GM12878 (cell line): ENCODE measurements around the gene FBXL7. TPM values are rescaled to one million over a fixed set of nuclear protein-coding genes. Genes with fewer than 3 reads are reported as not detected.

Experiments used
- ATAC-seq: fragments of 200-7000 bp; cut with Tn5 transposase; 3 replicates; pipeline ENCODE4 v1.9.1; 2020; ENCODE audit warnings: mild to moderate bottlenecking, moderate library complexity
- BruUV-seq: library from RNA; stranded (reverse); fragments of 400-500 nt; replicated peaks from 2 replicates; lab custom pipeline; 2021; lab: Mats Ljungman, UMichigan
- CTCF ChIA-PET: fragments of 300-600 bp; sonication (Branson Sonifier 250); formaldehyde crosslinking; extraction: SDS; loops from one replicate; lab custom pipeline; 2021; ENCODE audit warnings: inconsistent platforms; lab: Yijun Ruan, JAX
- POLR2A ChIA-PET: fragments of 350-600 bp; formaldehyde crosslinking; extraction: SDS; loops from one replicate; lab custom pipeline; 2021; ENCODE audit warnings: inconsistent platforms; lab: Charles Lee
- RAD21 ChIA-PET: fragments of 300-600 bp; sonication (Branson Sonifier 250); formaldehyde crosslinking; loops from one replicate; lab custom pipeline; 2023; ENCODE audit warnings: antibody characterized with exemption; ENCODE audit not compliant: unreplicated experiment; lab: Charles Lee
- SMC1A ChIA-PET: fragments of 300-600 bp; sonication (Branson Sonifier 250); formaldehyde crosslinking; loops from one replicate; lab custom pipeline; 2023; ENCODE audit not compliant: unreplicated experiment, uncharacterized antibody; lab: Charles Lee
- DNase-seq: peaks from one replicate; pipeline ENCODE4 v3.0.0-alpha.2; 2011; ENCODE audit warnings: low read depth, low spot score
- FAIRE-seq: peaks from 3 replicates; lab custom pipeline; 2011; peaks lifted over from hg19 to GRCh38; lab: Jason Lieb, UNC
- H2AFZ ChIP-seq: 2 replicates; pipeline ENCODE4 v1.6.0; 2011; ENCODE audit warnings: low read depth, low read length, control low read depth; ENCODE audit not compliant: control insufficient read depth
- H3K27ac ChIP-seq: 2 replicates; pipeline ENCODE4 v1.5.1; 2011; ENCODE audit warnings: control low read depth; ENCODE audit not compliant: control insufficient read depth, insufficient read depth
- H3K27me3 ChIP-seq, 2 experiments: replicated peaks in 1 of 2; 2 replicates each; pipeline versions ENCODE4 v1.6.0 to v1.6.1; 2011; ENCODE audit warnings: low read length in 1 of 2; ENCODE audit not compliant: control insufficient read depth in 2 of 2, insufficient read depth in 2 of 2
- H3K36me3 ChIP-seq, 2 experiments: 2 replicates each; pipeline ENCODE4 v1.5.1; 2011; ENCODE audit warnings: low read length in 1 of 2; ENCODE audit not compliant: control insufficient read depth in 2 of 2, insufficient read depth in 2 of 2
- H3K4me1 ChIP-seq: 2 replicates; pipeline ENCODE4 v1.6.1; 2011; ENCODE audit warnings: mild to moderate bottlenecking, low read length, moderate library complexity, mixed read lengths; ENCODE audit not compliant: control insufficient read depth, insufficient read depth
- H3K4me2 ChIP-seq: 2 replicates; pipeline ENCODE4 v1.6.0; 2011; ENCODE audit warnings: control low read depth; ENCODE audit not compliant: control insufficient read depth, insufficient read depth
- H3K4me3 ChIP-seq: fragments of 200-600 bp; sonication (generic); 2 replicates; pipeline ENCODE4 v1.5.1; 2016
- H3K79me2 ChIP-seq: 2 replicates; pipeline ENCODE4 v1.6.0; 2011; ENCODE audit warnings: low read length; ENCODE audit not compliant: control insufficient read depth, insufficient read depth
- H3K9ac ChIP-seq: 2 replicates; pipeline ENCODE4 v1.8.0; 2011; ENCODE audit warnings: low read length, control low read depth, mixed read lengths; ENCODE audit not compliant: control insufficient read depth, insufficient read depth
- H3K9me3 ChIP-seq: replicated peaks from 3 replicates; pipeline ENCODE4 v1.5.1; 2011; ENCODE audit warnings: mild to moderate bottlenecking, low read length; ENCODE audit not compliant: control insufficient read depth, insufficient read depth
- H4K20me1 ChIP-seq: 2 replicates; pipeline ENCODE4 v1.6.0; 2011; ENCODE audit not compliant: control insufficient read depth, insufficient read depth
- CBX5 ChIP-seq: sonication (generic); IDR thresholded peaks from 2 replicates; pipeline ENCODE4 v1.6.1; 2016; ENCODE audit warnings: low read depth, moderate library complexity, mild to moderate bottlenecking, inconsistent platforms
- CEBPB ChIP-seq, 2 experiments: fragments of 150-350 bp in 1 of 2; IDR thresholded peaks; 2 replicates each; pipeline ENCODE4 v1.6.1; 2012 to 2014; ENCODE audit warnings: low read depth in 2 of 2, low read length in 2 of 2, borderline replicate concordance in 1 of 2, inconsistent platforms in 1 of 2
- CHD2 ChIP-seq: IDR thresholded peaks from 2 replicates; pipeline ENCODE4 v1.6.1; 2011; ENCODE audit warnings: low read depth, low read length, improper control_type of control experiment, borderline replicate concordance
- ESRRA ChIP-seq: IDR thresholded peaks from 2 replicates; pipeline ENCODE4 v1.6.1; 2012; ENCODE audit warnings: mild to moderate bottlenecking, low read length, improper control_type of control experiment
- MEF2A ChIP-seq: IDR thresholded peaks from 2 replicates; pipeline ENCODE4 v1.6.1; 2011; ENCODE audit warnings: low read depth, mild to moderate bottlenecking, low read length, moderate library complexity; ENCODE audit not compliant: insufficient read depth
- MTA3 ChIP-seq: IDR thresholded peaks from 2 replicates; pipeline ENCODE4 v1.6.1; 2012; ENCODE audit warnings: low read length, inconsistent platforms, borderline replicate concordance
- NFYB ChIP-seq: IDR thresholded peaks from 2 replicates; pipeline ENCODE4 v1.6.1; 2011; ENCODE audit warnings: low read depth, mild to moderate bottlenecking, low read length, improper control_type of control experiment, moderate library complexity; ENCODE audit not compliant: insufficient read depth
- NR2C1 ChIP-seq: fragments of 450-650 bp; IDR thresholded peaks from 2 replicates; pipeline ENCODE4 v1.6.1; 2017; ENCODE audit warnings: antibody characterized with exemption, mild to moderate bottlenecking, moderate library complexity
- NRF1 ChIP-seq: conservative IDR thresholded peaks from 2 replicates; pipeline ENCODE4 v1.6.1; 2011; ENCODE audit warnings: mild to moderate bottlenecking, low read depth, low read length, improper control_type of control experiment
- PML ChIP-seq: IDR thresholded peaks from 2 replicates; pipeline ENCODE4 v1.6.1; 2012; ENCODE audit warnings: low read length, inconsistent platforms
- RB1 ChIP-seq: fragments of 450-650 bp; formaldehyde crosslinking; IDR thresholded peaks from 2 replicates; pipeline ENCODE4 v1.6.1; 2017; ENCODE audit warnings: mild to moderate bottlenecking, borderline replicate concordance
- RBBP5 ChIP-seq: fragments of 200-600 bp; sonication (generic); conservative IDR thresholded peaks from 2 replicates; pipeline ENCODE4 v1.6.1; 2016
- SREBF1 ChIP-seq: IDR thresholded peaks from 2 replicates; pipeline ENCODE4 v1.6.1; 2012; ENCODE audit warnings: mild to moderate bottlenecking, low read length
- TCF3 ChIP-seq: IDR thresholded peaks from 2 replicates; pipeline ENCODE4 v1.6.1; 2012; ENCODE audit warnings: low read depth, mild to moderate bottlenecking, low read length, borderline replicate concordance; ENCODE audit not compliant: insufficient read depth
- ZNF207 ChIP-seq: fragments of 450-650 bp; IDR thresholded peaks from 2 replicates; pipeline ENCODE4 v1.6.1; 2014; ENCODE audit warnings: antibody characterized with exemption, mild to moderate bottlenecking, borderline replicate concordance
- ZNF24 ChIP-seq: fragments of 450-650 bp; IDR thresholded peaks from 2 replicates; pipeline ENCODE4 v1.6.1; 2017; ENCODE audit warnings: antibody characterized with exemption, mild to moderate bottlenecking
- WGBS: methylation state at CpG from one replicate; pipeline ENCODE4 v1.1.6; 2016; ENCODE audit warnings: low lambda C conversion rate; ENCODE audit not compliant: insufficient replicate concordance, insufficient coverage; ENCODE audit errors: missing lambda C conversion rate; 5-methylcytosine and 5-hydroxymethylcytosine counted together
- in situ Hi-C: fragments of 300-500 bp; cut with MboI; formaldehyde crosslinking; loops from 9 replicates; pipeline ENCODE4 v1.14.3; 2018; ENCODE audit warnings: mixed read lengths
- intact Hi-C: fragments of 100-400 bp; cut with micrococcal nuclease; formaldehyde crosslinking; loops from one replicate; pipeline ENCODE4 v1.14.2; 2022; ENCODE audit not compliant: unreplicated experiment
- polyA plus RNA-seq, 11 experiments: library from polyadenylated mRNA; depleted of rRNA in 4 of 11; unstranded in 6 of 11; stranded (reverse) in 5 of 11; fragments of >200 nt; fragmentation: Nextera tagmentation in 4 of 11; fragmentation: Illumina TruSeq in 1 of 11; extraction: Ambion mirVana in 4 of 11; extraction: Trizol in 1 of 11; gene quantifications; 1 replicate in 1 of 11; 2 replicates in 10 of 11; pipeline versions ENCODE4 v1.2.1 to v1.2.3, GENCODE V29; 2011 to 2016; ENCODE audit warnings: inconsistent platforms in 2 of 11, missing spikeins in 2 of 11, low read depth in 1 of 11
- total RNA-seq, 4 experiments: library from RNA; depleted of rRNA in 3 of 4; stranded (reverse); fragments of >200 nt in 3 of 4; fragmentation: Illumina TruSeq in 1 of 4; extraction: Trizol in 1 of 4; gene quantifications; 2 replicates each; pipeline versions ENCODE4 v1.2.1 to v1.2.3, GENCODE V29; 2013 to 2021
- TF ChIP-seq, protein P1 (sequence below): IDR thresholded peaks from 2 replicates; pipeline ENCODE4 v1.6.1; 2011; ENCODE audit warnings: mild to moderate bottlenecking, low read depth, low read length, moderate library complexity; ENCODE audit not compliant: insufficient replicate concordance
- TF ChIP-seq, protein P2 (sequence below): fragments of 150-350 bp; IDR thresholded peaks from 2 replicates; pipeline ENCODE4 v1.6.1; 2014; ENCODE audit warnings: mild to moderate bottlenecking, low read depth, low read length

Gene FBXL7
- total and polyA plus RNA-seq, 10 of the 15 experiments (the other 5 are each of a cell fraction or from before 2014, with no cell fraction given), result 0.03 to 0.44 (median 0.16) TPM

DNA sequence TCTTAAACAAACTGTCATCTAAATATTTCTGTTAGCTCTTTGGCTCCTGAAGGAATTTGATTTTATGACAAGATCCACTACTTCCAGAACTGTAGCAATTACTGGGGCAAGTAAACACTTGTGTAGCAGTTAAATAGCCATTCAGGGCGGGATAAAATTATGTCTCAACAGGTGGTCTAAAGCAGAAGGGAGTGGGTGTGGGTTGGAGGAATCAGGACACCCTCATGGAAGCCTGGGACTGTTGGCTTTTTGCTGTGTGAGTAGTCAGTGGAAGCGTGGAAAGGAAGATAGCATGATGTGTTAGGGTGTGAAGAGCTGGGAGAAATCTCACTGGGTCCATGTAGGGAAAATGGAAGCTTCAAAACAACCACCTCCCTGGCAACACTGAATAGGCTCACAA is 127.1 kb downstream of the FBXL7 start:
- no peaks in the 10 kb centered on the region for H3K9me3 ChIP-seq
- no peaks in the 10 kb centered on the region for H4K20me1 ChIP-seq
- no peaks in the 10 kb centered on the region for H3K4me1 ChIP-seq
- no peaks in the 10 kb centered on the region for H3K79me2 ChIP-seq
- H2AFZ ChIP-seq, result no peak overlapping the region
- ChIA-PET SMC1A (no interaction called here), CTCF (no interaction called here), RAD21 (no interaction called here), POLR2A (no interaction called here)
- no peak overlapping the region for H3K4me3 ChIP-seq
- no peak for FAIRE-seq
- in situ Hi-C loops, result no loop called here
- H3K36me3 ChIP-seq, result no peaks in the 10 kb centered on the region
- intact Hi-C loops, result no loop called here
- DNase-seq, result no peak
- 5% methylated on average over 2 of the region's 2 CpGs for WGBS
- no peak overlapping the region for H3K9ac ChIP-seq
- no peak for ATAC-seq
- TF ChIP-seq ZNF24, result no peak
- no peak for TF ChIP-seq PML
- no peak for TF ChIP-seq SREBF1
- TF ChIP-seq ZNF207, result no peak
- no peak for TF ChIP-seq MEF2A
- no peak for TF ChIP-seq RB1
- no peak for TF ChIP-seq CHD2
- TF ChIP-seq MTA3, result no peak
- no peak for TF ChIP-seq CBX5
- H3K27ac ChIP-seq, result no peak overlapping the region
- H3K4me2 ChIP-seq, result no peak overlapping the region
- H3K27me3 ChIP-seq, result no peaks in the 10 kb centered on the region
- BruUV-seq, result no TSS peak

GRCh38 chr5:15627647-15628046 is 127.7 kb downstream of the FBXL7 start:
- intact Hi-C loops (no loop called here), in situ Hi-C loops (no loop called here)
- POLR2A ChIA-PET, result no interaction called here
- 2% methylated on average over 2 of the region's 2 CpGs for WGBS
- H3K9ac ChIP-seq, result no peak overlapping the region
- no peak overlapping the region for H3K4me2 ChIP-seq
- no peak overlapping the region for H3K4me3 ChIP-seq
- SMC1A ChIA-PET, result no interaction called here
- H3K27ac ChIP-seq, result no peak overlapping the region
- ATAC-seq (no peak), FAIRE-seq (no peak), DNase-seq (no peak)
- RAD21 ChIA-PET, result no interaction called here
- H3K9me3 ChIP-seq, result no peaks in the 10 kb centered on the region
- CTCF ChIA-PET, result no interaction called here
- H4K20me1 ChIP-seq, result no peaks in the 10 kb centered on the region
- no peaks in the 10 kb centered on the region for H3K4me1 ChIP-seq
- H3K36me3 ChIP-seq, result no peaks in the 10 kb centered on the region
- H2AFZ ChIP-seq, result no peak overlapping the region
- no TSS peak for BruUV-seq
- H3K27me3 ChIP-seq, result no peaks in the 10 kb centered on the region
- H3K79me2 ChIP-seq, result no peaks in the 10 kb centered on the region
- TF ChIP-seq CEBPB (IDR thresholded peaks at IDR 0.05; ENCODE audit: borderline replicate concordance in 1 of 2, low read depth in 2 of 2, low read length in 2 of 2), result no peak
- TF ChIP-seq, protein P1, sequence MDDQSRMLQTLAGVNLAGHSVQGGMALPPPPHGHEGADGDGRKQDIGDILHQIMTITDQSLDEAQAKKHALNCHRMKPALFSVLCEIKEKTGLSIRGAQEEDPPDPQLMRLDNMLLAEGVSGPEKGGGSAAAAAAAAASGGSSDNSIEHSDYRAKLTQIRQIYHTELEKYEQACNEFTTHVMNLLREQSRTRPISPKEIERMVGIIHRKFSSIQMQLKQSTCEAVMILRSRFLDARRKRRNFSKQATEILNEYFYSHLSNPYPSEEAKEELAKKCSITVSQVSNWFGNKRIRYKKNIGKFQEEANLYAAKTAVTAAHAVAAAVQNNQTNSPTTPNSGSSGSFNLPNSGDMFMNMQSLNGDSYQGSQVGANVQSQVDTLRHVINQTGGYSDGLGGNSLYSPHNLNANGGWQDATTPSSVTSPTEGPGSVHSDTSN, result no peak
- no peak for TF ChIP-seq CHD2
- TF ChIP-seq, protein P2, sequence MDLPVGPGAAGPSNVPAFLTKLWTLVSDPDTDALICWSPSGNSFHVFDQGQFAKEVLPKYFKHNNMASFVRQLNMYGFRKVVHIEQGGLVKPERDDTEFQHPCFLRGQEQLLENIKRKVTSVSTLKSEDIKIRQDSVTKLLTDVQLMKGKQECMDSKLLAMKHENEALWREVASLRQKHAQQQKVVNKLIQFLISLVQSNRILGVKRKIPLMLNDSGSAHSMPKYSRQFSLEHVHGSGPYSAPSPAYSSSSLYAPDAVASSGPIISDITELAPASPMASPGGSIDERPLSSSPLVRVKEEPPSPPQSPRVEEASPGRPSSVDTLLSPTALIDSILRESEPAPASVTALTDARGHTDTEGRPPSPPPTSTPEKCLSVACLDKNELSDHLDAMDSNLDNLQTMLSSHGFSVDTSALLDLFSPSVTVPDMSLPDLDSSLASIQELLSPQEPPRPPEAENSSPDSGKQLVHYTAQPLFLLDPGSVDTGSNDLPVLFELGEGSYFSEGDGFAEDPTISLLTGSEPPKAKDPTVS, result no peak
- no peak for TF ChIP-seq TCF3
- TF ChIP-seq ESRRA, result no peak
- TF ChIP-seq NFYB, result no peak
- no peak for TF ChIP-seq RBBP5
- no peak for TF ChIP-seq NR2C1
- no peak for TF ChIP-seq MTA3
- no peak for TF ChIP-seq NRF1
